Endothelial cell of umbilical vein (primary cell): ENCODE data around the gene CD276. TPM values are rescaled to one million over a fixed set of nuclear protein-coding genes. Genes with fewer than 3 reads are reported as not detected.

Source experiments
- BruUV-seq: library from RNA; stranded (reverse); fragments of 400-500 nt; replicated peaks from 2 replicates; lab custom pipeline; 2021; lab: Mats Ljungman, UMichigan
- CTCF ChIA-PET: fragments of 300-600, 350-600 bp; sonication (Branson Sonifier 250); formaldehyde crosslinking; loops from one replicate; lab custom pipeline; 2021; ENCODE audit warnings: antibody characterized with exemption, inconsistent platforms; lab: Charles Lee
- POLR2A ChIA-PET: fragments of 300-600, 350-600 bp; sonication (Branson Sonifier 250); formaldehyde crosslinking; loops from one replicate; lab custom pipeline; 2021; ENCODE audit warnings: antibody characterized with exemption, inconsistent platforms; lab: Charles Lee
- DNase-seq: peaks from one replicate; pipeline ENCODE4 v3.0.0-alpha.2; 2011; ENCODE audit warnings: low read depth, low spot score
- FAIRE-seq: peaks from 2 replicates; lab custom pipeline; 2011; peaks lifted over from hg19 to GRCh38; lab: Jason Lieb, UNC
- H2AFZ ChIP-seq: 2 replicates; pipeline ENCODE4 v1.6.0; 2012; ENCODE audit warnings: low read depth, low read length, control low read depth, inconsistent platforms
- H3K27ac ChIP-seq: 2 replicates; pipeline ENCODE4 v1.5.1; 2011; ENCODE audit warnings: low read depth, mild to moderate bottlenecking, control low read depth, low read length, moderate library complexity; ENCODE audit not compliant: insufficient read depth
- H3K27me3 ChIP-seq, 2 experiments: 2 replicates each; pipeline versions ENCODE4 v1.6.0 to v1.6.1; 2011; ENCODE audit warnings: low read length in 2 of 2, mixed read lengths in 1 of 2; ENCODE audit not compliant: control insufficient read depth in 2 of 2, insufficient read depth in 2 of 2
- H3K36me3 ChIP-seq, 2 experiments: 2 replicates in 1 of 2; 3 replicates in 1 of 2; pipeline ENCODE4 v1.5.1; 2011; ENCODE audit warnings: low read length in 2 of 2, mild to moderate bottlenecking in 1 of 2, moderate library complexity in 1 of 2; ENCODE audit not compliant: control insufficient read depth in 2 of 2, insufficient read depth in 2 of 2; ENCODE audit errors: extremely low read depth in 1 of 2
- H3K4me1 ChIP-seq: 3 replicates; pipeline ENCODE4 v1.5.1; 2011; ENCODE audit warnings: mild to moderate bottlenecking, low read length; ENCODE audit not compliant: control insufficient read depth, insufficient read depth; ENCODE audit errors: extremely low read depth
- H3K4me2 ChIP-seq: 2 replicates; pipeline ENCODE4 v1.6.1; 2011; ENCODE audit warnings: low read length, control low read depth, mixed read lengths; ENCODE audit not compliant: insufficient read depth
- H3K4me3 ChIP-seq, 3 experiments: fragments of 200-600 bp in 1 of 3; sonication (generic), shearing (Covaris generic) in 1 of 3; replicated peaks in 1 of 3; 2 replicates each; pipeline ENCODE4 v1.5.1; 2011 to 2016; ENCODE audit warnings: control low read depth in 3 of 3, low read length in 3 of 3, mild to moderate bottlenecking in 2 of 3, inconsistent platforms in 1 of 3, low read depth in 1 of 3, moderate library complexity in 1 of 3; ENCODE audit not compliant: insufficient read depth in 1 of 3
- H3K79me2 ChIP-seq: 2 replicates; pipeline ENCODE4 v1.6.0; 2012; ENCODE audit warnings: low read length, inconsistent platforms; ENCODE audit not compliant: control insufficient read depth, insufficient read depth
- H3K9ac ChIP-seq: replicated peaks from 2 replicates; pipeline ENCODE3; 2011; ENCODE audit warnings: low read length, control low read depth; ENCODE audit not compliant: insufficient read depth; ENCODE audit errors: extremely low read depth
- H3K9me1 ChIP-seq: replicated peaks from 3 replicates; pipeline ENCODE4 v1.6.0; 2011; ENCODE audit warnings: mild to moderate bottlenecking, low read length; ENCODE audit not compliant: control insufficient read depth, insufficient read depth; ENCODE audit errors: extremely low read depth
- H3K9me3 ChIP-seq: replicated peaks from 2 replicates; pipeline ENCODE4 v1.5.1; 2012; ENCODE audit warnings: low read length, inconsistent platforms; ENCODE audit not compliant: control insufficient read depth, insufficient read depth
- H4K20me1 ChIP-seq: replicated peaks from 2 replicates; pipeline ENCODE3; 2011; ENCODE audit warnings: mild to moderate bottlenecking, low read length; ENCODE audit not compliant: control insufficient read depth, insufficient read depth; ENCODE audit errors: extremely low read depth
- CTCF ChIP-seq, 2 donors: IDR thresholded peaks; 1 replicate in 1 of 2; 2 replicates in 1 of 2; pipeline ENCODE4 v1.5.1; 2011; ENCODE audit warnings: low read length in 2 of 2, mild to moderate bottlenecking in 2 of 2, moderate library complexity in 2 of 2, control low read depth in 1 of 2, inconsistent platforms in 1 of 2, low read depth in 1 of 2; ENCODE audit not compliant: insufficient read depth in 1 of 2; ENCODE audit errors: extremely low read depth in 1 of 2
- EZH2 ChIP-seq: IDR thresholded peaks from 2 replicates; pipeline ENCODE4 v1.6.1; 2012; ENCODE audit warnings: borderline replicate concordance, low read depth, mild to moderate bottlenecking, moderate library complexity, low read length, inconsistent platforms; ENCODE audit not compliant: severe bottlenecking
- FOS ChIP-seq: IDR thresholded peaks from 2 replicates; pipeline ENCODE4 v1.6.1; 2011; ENCODE audit warnings: mild to moderate bottlenecking, low read length, moderate library complexity, borderline replicate concordance; ENCODE audit not compliant: insufficient read depth
- GATA2 ChIP-seq: IDR thresholded peaks from 2 replicates; pipeline ENCODE4 v1.7.0; 2011; ENCODE audit warnings: low read depth, mild to moderate bottlenecking, moderate library complexity, mixed read lengths, low read length; ENCODE audit not compliant: insufficient read length, insufficient read depth
- JUN ChIP-seq: IDR thresholded peaks from 2 replicates; pipeline ENCODE4 v1.6.1; 2011; ENCODE audit warnings: borderline replicate concordance, low read depth; ENCODE audit not compliant: insufficient read length, insufficient read depth
- MAX ChIP-seq: IDR thresholded peaks from 2 replicates; pipeline ENCODE4 v1.6.1; 2011; ENCODE audit not compliant: insufficient read depth, insufficient read length
- MYC ChIP-seq: IDR thresholded peaks from one replicate; pipeline ENCODE4 v1.6.1; 2011; ENCODE audit warnings: mild to moderate bottlenecking, low read depth, low read length
- POLR2A ChIP-seq: IDR thresholded peaks from 2 replicates; pipeline ENCODE4 v1.6.1; 2012; ENCODE audit warnings: low read depth, mild to moderate bottlenecking, control low read depth, low read length
- POLR2AphosphoS5 ChIP-seq: IDR thresholded peaks from 2 replicates; pipeline ENCODE4 v1.6.1; 2012; ENCODE audit warnings: low read depth, mild to moderate bottlenecking, control low read depth, low read length, moderate library complexity; ENCODE audit not compliant: insufficient read depth
- dilution Hi-C: fragments of 300-500 bp; cut with MboI; formaldehyde crosslinking; loops from one replicate; pipeline ENCODE4 v1.15.0; 2019; ENCODE audit warnings: low sequenced_read_pairs; ENCODE audit not compliant: extremely low pct_ligation_motif_present
- intact Hi-C: fragments of 100-400 bp; cut with micrococcal nuclease; formaldehyde crosslinking; loops from one replicate; pipeline ENCODE4 v1.10.0; 2022
- polyA plus RNA-seq, 4 experiments: library from polyadenylated mRNA; depleted of rRNA in 3 of 4; stranded (reverse) in 3 of 4; unstranded in 1 of 4; fragments of >200 nt; gene quantifications; 2 replicates each; pipeline versions ENCODE4 v1.2.1 to v1.2.3, GENCODE V29; 2011 to 2012; ENCODE audit warnings: missing spikeins in 1 of 4
- total RNA-seq: library from RNA; stranded (reverse); gene quantifications from 2 replicates; pipeline ENCODE4 v1.2.3, GENCODE V29; 2021

The CD276 gene
- total and polyA plus RNA-seq, 2 donors (not counting 3 experiments of a cell fraction or from before 2014, with no cell fraction given): 73.6 to 85.7 TPM

DNA sequence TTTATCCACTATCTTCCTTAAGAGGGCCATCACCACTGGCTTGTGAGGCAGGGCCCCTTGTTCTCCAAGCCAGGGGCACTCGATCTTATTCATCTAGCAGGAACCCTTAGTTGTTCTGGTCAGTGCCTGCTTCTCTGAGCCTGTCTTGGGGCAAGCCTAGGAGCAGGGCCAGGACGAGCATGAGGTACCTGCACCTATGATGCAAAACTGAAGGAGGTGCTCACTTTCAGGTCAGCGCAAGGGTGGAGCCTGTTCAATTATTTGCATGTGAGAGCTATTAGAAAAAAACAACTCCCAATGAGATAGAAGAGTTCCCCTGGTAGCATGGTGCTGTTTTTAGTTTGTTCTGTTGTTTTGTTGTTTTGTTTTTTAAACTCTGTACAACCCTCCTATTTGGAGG, 5.0 kb upstream of the CD276 start:
- no peak for FAIRE-seq

More for the DNA sequence above, 5.0 kb upstream of the CD276 start:
- no peaks in the 10 kb centered on the region for H3K9me1 ChIP-seq
- no peak for TF ChIP-seq EZH2
- no peak for TF ChIP-seq POLR2A
- TF ChIP-seq GATA2: no peak
- no peak for TF ChIP-seq MYC
- no peak for TF ChIP-seq MAX
- no peak for TF ChIP-seq JUN
- TF ChIP-seq CTCF (IDR thresholded peaks at IDR 0.05; ENCODE audit: extremely low read depth in 1 of 2, insufficient read depth in 1 of 2, low read depth in 1 of 2, low read length in 2 of 2): no peak
- TF ChIP-seq POLR2AphosphoS5: no peak
- TF ChIP-seq FOS: no peak
- intact Hi-C loops: no loop called here
- no TSS peak for BruUV-seq
- H2AFZ ChIP-seq: no peak overlapping the region
- H3K9me3 ChIP-seq: no peaks in the 10 kb centered on the region
- POLR2A ChIA-PET: no interaction called here
- H3K36me3 ChIP-seq: no peaks in the 10 kb centered on the region
- no peak for DNase-seq
- no peak overlapping the region for H3K9ac ChIP-seq
- CTCF ChIA-PET: interaction anchor here (0.9 to 10.8 kb wide), 5 partner anchors 11 to 44 kb away, joined by 3 to 368 read pairs (median 36); partner anchors contain the start of gene NPTN
- no peaks in the 10 kb centered on the region for H3K79me2 ChIP-seq
- no peak overlapping the region for H3K4me3 ChIP-seq
- dilution Hi-C loops: no loop called here
- no peak overlapping the region for H3K27ac ChIP-seq
- H4K20me1 ChIP-seq: no peaks in the 10 kb centered on the region
- no peak overlapping the region for H3K4me2 ChIP-seq
- H3K4me1 ChIP-seq: peaks cover 5% of the 10 kb centered on the region
- H3K27me3 ChIP-seq: peaks cover 5 to 13% of the 10 kb centered on the region in 2 experiments
